B cell (primary cell): Measurements from ENCODE around the gene NUDCD3.

Experiments
- EZH2 ChIP-seq: IDR thresholded peaks from 2 replicates; pipeline ENCODE4 v1.6.1; 2012; ENCODE audit warnings: borderline replicate concordance, low read depth, mild to moderate bottlenecking, moderate library complexity, low read length; ENCODE audit not compliant: insufficient read depth, poor library complexity, severe bottlenecking
- TF ChIP-seq, protein P1 (sequence below): fragments of 200-600 bp; IDR thresholded peaks from one replicate; pipeline ENCODE4 v1.8.0; 2022; ENCODE audit warnings: antibody characterized with exemption, mild to moderate bottlenecking

DNA sequence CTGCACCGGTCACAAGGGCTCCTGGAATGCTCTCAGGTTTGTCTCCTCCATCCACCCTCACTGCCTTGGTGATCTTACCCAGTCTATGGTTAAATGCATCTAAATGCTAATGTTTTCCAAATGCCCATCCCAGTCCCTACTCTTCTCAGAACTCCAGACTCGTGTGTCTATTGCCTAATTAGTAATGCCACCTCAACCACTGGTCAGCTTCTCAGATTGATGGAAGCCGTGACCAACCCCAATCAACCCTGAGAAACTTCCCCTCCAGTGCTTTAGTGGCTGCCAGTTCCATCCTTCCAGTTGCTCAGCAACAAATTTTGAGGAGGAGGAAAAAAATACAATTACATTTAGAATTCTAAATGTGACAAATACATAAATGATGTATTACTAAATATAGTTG, 18.6 kb downstream of the NUDCD3 start:
- TF ChIP-seq, protein P1, sequence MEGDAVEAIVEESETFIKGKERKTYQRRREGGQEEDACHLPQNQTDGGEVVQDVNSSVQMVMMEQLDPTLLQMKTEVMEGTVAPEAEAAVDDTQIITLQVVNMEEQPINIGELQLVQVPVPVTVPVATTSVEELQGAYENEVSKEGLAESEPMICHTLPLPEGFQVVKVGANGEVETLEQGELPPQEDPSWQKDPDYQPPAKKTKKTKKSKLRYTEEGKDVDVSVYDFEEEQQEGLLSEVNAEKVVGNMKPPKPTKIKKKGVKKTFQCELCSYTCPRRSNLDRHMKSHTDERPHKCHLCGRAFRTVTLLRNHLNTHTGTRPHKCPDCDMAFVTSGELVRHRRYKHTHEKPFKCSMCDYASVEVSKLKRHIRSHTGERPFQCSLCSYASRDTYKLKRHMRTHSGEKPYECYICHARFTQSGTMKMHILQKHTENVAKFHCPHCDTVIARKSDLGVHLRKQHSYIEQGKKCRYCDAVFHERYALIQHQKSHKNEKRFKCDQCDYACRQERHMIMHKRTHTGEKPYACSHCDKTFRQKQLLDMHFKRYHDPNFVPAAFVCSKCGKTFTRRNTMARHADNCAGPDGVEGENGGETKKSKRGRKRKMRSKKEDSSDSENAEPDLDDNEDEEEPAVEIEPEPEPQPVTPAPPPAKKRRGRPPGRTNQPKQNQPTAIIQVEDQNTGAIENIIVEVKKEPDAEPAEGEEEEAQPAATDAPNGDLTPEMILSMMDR: no peak
- TF ChIP-seq EZH2: no peak
